Right renal pelvis (tissue), 4 donors: ENCODE measurements around the gene NLGN4Y. TPM values are rescaled to one million over a fixed set of nuclear protein-coding genes. Genes with fewer than 3 reads are reported as not detected.

Experiments
- DNase-seq, 4 donors: peaks; one replicate each; pipeline ENCODE4 v3.0.0-alpha.2; 2013; ENCODE audit warnings: low read depth in 4 of 4, low spot score in 3 of 4, missing footprints in 1 of 4
- polyA plus RNA-seq, 4 donors: library from polyadenylated mRNA; unstranded; fragments of 120-200 nt; gene quantifications; one replicate each; pipeline ENCODE4 v1.2.1, GENCODE V29; 2013; ENCODE audit not compliant: insufficient read length in 4 of 4

The NLGN4Y gene
- polyA plus RNA-seq, 4 donors, result 10.1 to 25.0 (median 19.3) TPM

DNA sequence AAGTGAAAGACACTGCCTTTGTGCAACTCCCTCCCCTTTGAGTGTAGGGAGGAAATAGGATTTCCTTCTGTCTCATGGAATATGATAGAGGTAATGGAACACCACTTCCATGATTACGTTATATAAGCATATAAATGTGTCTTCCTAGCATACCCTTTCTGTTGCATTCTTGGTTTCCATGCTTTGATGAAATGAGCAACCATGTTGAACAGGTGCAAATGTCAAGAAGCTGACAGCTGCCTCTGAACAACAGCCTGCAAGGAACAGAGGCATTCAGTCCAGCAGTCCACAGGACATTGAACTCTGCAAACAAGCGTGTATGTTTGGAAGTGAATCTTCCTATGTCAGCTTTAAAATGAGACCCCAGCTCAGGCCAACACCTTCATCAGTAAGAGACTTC is 117.5 kb downstream of the NLGN4Y start:
- DNase-seq, result no peak

DNA sequence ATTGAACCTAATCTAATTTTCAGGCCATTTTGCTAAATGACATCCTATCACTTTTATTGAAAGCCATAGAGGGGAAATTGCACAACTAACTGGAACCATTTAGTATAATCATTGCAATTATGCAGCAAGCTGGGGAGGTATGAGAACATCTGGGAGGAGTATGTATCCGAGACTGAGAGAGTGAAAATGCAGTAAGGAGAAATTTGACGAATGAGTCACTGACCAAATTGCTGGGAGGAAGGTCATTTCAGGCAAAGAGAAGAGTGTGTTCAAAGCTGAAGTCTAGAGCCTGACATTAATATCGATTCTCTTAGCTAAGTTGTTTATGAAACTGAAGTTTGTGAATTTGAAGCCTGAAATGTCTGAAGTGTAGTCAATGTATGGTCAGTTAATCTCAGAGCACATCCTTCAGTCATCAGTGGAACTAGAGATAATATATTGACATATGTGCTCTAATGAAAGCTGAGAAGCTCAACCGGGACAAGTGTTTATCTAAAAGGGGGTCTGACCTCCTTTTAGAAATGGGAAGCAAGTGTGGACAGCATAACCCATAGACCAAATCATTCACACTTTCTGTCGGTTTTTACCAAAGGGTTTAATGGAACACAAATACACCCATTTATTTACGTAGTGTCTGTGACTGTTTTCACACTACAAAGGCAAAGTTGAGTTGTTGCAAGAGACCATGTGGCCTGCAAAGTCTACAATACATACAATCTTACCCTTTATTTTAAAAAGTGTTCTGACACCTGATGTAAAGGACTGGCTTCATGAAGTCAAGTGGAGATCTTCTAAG is 120.0 kb downstream of the NLGN4Y start:
- DNase-seq, result no peak

DNA sequence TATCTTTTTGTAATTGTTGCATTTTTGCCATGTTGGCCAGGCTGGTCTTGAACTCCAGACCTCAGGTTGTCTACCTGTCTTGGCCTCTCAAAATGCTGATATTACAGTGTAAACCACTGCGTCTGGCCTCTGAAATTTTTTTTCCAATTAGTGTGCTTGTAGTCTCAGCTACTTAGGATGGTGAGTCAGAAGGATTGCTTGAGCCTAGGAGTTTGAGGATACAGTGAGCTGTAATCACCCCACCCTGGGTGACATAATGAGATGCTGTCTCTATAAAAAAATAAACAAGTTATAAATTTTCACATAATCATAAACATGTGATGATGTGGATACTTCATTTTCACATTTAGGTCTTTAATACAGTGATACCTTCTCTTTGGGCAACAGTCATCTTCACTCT is 154.9 kb downstream of the NLGN4Y start:
- DNase-seq, result no peak

DNA sequence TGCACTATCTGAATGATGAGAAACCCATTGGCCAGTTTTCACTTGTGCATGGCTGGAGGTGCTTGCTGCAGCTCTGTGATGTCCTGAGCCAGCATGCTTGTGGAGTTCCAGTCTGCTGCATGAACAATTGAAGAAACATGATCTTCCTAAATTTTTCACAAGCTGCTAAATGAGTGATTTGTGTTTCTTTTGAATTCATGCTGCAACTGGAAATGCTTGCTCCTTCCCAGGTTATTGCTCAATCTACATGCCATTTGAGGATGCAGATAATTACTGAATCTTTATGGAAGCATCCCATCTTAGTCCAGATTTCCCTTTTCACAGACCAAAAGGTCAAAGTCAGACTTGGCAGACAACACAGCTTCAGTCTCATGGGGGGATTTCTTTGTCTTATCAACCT is 170.2 kb downstream of the NLGN4Y start:
- DNase-seq, result no peak

DNA sequence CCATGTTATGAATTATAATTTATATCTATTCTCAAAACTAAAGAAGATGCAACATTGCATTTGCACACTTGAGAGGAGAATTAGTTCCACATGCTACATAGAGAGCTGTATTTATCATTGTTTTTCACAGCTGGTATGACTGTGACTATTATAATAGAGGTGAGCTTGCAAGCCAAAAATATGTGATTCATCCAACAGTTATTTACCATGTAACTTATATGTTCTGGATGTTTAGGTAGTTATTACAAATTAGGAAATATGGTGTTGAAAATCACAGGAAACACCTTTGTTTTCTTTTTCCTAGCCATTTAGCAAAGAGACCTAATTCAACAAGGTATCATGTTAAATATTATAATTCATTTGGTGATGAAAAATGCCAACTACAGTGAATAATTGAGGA is 183.8 kb downstream of the NLGN4Y start:
- DNase-seq, result no peak

DNA sequence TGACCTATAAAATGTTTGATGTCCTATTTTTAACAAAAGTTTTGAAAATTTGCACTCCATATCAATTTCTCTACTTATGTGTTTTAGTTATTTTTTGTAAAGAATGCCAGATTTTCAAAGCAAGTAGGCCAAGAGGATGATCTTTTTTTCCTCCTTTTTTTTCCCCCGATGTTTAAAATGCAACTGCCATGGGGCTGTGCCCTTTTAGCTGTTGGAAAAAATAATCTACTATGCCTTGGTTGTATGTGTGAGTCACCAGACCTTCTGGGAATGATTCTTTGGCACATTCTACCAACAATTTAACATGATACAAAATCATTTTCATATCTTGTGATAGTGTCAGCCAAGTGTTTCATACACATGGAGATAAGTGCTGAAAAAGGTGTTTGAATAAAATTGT is 217.3 kb downstream of the NLGN4Y start:
- no peak for DNase-seq

DNA sequence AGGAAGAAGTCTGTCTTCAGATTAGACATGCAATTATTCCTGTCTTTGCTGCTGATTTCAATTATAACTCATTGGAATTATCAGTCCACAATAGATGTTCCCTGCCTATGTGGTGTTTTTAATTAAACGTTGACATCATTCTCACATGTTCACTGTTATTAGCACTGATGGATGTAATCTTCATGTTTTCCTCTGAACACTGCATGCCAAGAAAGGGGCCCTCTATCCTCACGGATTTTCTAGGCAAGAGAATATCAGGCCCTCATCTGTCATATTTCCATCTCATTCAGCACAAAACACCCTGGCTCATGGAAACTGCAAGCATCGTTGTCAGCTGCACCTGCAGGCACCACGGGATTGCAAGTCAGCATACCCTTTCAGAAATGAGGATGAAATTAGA is 224.0 kb downstream of the NLGN4Y start:
- DNase-seq, result no peak

DNA sequence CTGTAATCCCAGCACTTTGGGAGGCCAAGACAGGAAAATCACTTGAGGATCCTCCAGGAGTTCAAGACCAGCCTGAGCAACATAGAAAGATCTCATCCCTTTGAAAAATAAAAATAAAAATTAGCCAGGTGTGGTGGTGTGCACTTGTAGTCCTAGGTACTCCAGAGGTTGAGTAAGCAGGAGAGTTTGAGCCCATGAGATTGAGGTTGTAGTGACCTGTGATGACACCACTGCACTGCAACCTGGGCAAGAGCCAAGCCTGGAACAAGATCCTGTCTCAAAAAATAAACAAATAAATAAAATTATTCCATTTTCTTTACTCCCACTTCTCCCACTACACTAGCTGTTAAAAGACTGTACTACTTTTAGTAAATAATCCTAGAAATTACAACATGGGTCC is 231.2 kb downstream of the NLGN4Y start:
- no peak for DNase-seq

DNA sequence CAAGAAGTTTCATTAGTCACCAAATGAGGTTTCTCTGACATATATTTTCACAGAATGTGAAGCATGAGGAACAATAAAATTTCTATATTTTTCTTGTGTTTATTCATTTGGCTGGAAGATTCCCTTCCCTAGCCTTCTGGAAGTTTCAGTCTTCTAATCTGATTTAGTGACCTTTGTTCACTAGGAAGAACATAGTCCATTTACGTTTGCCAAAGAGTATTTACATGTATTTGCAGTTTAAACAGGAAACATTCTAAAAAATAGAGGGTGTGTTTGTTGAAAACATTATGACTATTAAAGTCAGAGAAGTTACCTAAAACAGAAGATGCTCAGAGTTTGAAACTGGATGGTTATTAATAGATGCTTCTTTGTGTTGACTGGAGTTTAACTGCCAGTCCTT is 238.6 kb downstream of the NLGN4Y start:
- DNase-seq, result no peak

DNA sequence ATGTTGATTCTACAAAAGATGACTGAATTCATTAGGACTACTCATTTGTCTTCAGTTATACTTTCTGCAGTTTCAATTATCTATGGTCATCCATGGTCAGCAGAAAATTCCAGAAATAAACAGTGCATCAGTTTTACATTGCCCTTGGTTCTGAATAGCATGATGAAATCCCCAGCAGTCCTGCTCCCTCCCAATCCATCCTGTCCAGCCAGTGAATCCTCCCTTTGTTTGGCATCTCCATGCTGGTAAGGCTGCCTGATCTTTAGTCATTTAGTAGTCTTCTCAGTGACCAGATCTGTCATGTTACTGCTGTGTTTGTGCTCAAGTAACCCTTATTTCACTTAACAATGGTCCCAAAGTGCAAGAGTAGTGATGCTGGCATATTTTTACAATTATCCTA is 239.3 kb downstream of the NLGN4Y start:
- DNase-seq, result no peak

DNA sequence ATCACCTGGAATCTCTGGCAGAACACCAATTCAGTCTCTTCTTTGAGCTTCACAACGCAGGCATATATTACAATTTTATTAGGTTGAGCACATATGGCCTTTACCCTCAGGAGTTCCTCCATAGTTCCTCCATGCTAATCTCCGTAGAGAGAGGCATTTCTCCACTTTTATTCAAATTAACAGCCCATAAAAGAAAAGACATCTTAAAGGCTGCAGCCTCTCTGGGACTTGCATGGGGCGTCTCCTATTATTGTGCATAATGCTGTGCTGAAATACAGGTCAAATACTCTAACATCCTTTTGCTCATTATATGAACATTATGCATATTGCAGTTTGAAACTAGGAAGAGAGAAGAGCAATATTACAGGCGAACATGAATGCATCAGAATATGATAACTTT is 253.9 kb downstream of the NLGN4Y start:
- DNase-seq, result no peak

DNA sequence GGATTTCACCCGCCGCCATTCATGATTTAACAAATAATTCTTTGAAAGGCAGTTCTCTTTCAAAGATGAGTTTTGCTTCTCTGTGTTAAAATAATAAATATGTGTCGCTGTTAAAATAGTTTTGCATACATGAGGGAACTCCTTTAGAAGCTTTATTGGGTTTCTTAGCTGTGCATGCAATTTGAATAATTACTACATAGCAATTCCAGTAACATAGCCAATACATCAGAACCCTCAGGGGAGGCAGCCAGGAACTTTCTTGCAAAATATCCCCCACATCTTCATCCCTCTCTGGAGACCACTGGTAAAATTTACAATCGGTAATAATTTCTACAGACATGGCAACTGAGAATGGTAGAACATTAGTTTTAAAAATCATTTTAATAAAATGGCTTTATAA is 268.8 kb downstream of the NLGN4Y start:
- no peak for DNase-seq

DNA sequence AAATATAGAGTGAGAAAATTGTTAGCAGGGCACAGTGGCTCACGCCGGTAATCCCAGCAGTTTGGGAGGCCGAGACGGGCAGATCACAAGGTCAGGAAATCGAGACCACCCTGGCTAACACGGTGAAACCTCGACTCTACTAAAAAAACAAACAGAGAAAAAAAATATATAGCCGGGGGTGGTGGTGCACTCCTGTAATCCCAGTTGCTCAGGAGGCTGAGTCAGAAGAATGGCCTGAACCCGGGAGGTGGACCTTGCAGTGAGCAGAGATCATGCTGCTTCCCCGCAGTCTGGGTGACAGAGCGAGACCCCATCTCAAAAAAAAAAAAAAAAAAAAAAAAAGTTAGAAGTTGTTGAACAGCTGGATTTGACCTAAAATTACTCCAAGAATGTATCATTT is 269.3 kb downstream of the NLGN4Y start:
- no peak for DNase-seq

DNA sequence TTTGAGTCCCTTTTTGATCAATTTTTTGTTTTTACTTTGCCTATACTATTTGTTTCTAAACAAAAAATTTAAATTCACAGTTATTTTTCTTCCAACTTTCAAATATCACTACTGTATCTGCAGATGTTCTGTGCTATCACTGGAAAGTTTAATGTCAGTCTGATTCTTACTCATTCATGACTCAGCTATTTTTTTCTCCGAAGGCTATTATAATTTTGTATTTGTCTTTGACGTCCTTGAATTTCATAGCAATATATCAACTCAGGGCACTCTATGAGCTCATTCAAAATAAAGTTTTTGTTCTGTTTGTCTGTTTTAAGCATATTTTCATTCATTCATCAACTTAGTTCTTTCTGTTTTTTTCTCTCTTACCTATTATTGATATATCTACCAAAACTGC is 273.7 kb downstream of the NLGN4Y start:
- DNase-seq, result no peak

DNA sequence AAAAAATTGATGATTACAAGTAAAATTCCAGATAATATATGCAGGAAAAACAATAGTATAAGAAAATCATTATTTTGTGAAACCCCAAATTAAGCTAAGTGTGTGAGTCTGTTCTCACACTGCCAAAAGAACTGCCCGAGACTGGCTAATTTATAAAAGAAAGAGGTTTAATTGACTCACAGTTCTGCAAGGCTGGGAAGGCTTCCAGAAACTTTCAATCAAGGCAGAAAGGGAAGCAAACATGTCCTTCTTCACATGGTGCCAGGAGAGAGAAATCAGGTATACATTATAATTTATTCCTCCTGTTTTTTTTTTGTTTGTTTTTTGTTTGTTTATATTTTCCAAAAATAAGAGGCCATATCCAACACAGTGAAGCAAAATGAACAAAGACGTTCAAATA is 276.8 kb downstream of the NLGN4Y start:
- no peak for DNase-seq

DNA sequence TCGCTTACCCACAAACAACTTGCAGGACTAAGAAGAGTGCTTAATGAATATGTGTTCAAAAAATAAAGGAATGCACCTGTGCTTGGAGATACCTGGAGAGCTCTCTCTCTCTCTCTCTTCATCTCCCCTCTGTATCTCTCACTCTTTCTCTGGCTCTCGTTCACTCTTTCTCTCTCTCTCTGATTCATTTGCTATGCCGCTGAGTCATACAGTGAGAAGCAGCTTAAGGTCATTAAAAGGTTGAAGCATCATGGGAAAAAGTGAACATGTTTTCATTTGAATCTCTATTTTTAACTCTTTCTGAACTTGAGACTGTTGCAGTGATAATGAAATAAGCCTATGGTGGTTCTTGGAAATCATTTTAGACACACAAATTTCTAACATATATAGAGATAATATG is 277.8 kb downstream of the NLGN4Y start:
- no peak for DNase-seq

DNA sequence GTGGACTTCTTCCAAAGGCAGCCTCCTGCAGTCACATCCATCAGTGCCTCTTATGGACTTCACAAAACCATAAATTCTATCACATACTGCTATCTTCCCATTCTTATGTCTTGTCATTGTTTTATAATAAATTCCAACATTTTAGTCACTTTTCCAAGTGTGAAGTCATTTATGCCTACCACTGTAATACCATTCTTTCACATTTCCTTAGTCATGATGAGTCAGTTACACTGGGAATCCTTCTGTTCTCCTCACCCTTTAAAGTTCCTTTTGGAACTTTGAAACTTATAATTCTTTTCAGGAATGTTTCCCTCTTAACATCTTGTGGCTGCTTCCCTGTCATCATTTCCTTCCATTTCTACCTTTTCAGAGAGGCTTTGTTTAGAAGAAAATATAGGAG is 279.7 kb downstream of the NLGN4Y start:
- DNase-seq, result no peak

DNA sequence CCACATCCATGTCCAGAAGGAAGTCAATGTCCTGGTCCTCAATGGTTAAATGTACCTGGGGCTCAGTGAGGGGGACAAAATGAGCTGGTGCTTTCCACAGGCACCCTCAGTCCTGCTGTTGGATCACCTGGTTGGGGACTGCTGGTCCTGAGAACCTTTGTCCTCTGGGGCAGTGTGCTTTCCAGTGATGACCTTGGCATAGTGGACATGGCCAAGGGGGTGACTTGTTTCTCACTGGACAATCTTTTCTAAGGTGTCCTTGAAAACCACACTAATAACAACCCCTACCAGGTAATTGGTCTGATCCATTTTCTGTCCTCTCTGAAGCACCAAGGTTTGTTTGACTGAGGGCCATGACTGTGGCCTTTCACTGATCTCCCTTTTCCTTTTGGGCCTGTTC is 294.1 kb downstream of the NLGN4Y start:
- DNase-seq, result no peak

DNA sequence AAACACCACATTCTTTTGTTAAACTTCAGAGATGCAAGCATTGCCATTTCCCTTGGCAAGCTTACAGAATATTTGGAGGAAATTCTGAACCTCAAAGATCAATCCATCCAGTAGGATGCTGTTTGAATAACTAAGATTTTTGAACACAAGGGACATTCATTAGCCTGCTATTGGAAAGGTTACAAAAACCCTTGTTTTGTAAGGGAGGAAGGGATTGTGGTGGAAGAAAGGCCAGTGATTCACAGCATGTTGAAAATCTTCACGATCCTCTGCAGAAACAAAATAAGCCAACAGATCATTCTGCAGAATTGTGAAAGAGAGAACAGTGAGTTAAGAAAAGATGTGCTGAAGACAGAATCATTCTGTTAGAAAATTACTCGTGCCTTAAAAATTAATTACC is 297.9 kb downstream of the NLGN4Y start:
- no peak for DNase-seq

DNA sequence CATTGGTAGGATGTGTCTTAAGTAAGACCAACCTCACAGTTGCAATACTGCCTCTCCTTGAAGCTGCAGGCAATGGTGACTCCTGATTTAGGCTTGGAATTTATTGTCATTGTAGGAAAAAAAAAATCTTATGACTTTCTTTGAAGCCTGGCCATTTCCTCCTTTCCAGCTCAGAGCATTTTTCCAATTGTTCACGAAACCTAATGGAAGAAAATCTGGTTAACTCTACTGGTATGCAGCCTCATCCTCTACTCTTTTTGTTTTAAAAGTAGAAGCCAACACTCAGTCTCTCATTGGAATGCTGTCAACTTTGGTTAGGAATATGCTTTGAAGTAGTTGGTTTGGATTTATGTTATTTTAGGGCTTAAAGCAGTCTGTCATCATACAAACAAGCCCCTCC is 298.6 kb downstream of the NLGN4Y start:
- DNase-seq, result no peak

DNA sequence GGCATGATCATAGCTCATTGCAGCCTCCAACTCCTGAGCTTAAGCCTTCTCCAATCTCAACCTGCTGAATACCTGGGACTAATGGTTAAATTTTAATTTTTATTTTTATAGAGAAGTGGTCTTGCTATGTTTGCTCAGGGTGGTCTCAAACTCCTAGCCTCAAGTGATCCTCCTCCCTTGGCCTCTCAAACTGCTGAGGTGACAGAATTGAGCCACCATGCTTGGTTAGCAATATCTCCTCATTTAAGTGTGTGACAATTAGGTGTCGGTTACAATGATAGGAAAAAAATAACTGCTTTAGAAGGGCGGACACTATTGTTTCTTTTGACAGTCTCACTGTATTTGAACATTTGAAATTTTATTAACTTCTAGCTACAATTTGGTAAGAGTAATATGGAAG is 300.3 kb downstream of the NLGN4Y start:
- no peak for DNase-seq

DNA sequence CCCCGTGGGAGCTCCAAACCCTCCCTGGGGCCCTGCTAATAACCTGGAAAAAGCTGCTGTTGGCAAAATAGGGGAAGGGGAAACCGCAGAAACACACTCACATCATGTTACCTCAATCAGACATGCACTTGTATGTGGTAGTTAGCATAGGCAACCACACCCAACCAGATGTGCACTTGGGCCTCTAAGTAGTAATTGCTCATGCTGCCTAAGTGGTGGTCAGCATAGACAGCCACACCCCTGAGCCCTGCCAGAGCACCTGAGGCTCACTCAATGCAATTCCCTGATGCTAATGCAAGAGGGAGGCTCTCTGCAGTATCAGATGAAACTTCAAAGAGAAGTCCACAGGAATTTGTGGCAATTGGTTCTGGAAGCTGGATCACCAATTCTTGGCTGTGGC is 301.4 kb downstream of the NLGN4Y start:
- no peak for DNase-seq

DNA sequence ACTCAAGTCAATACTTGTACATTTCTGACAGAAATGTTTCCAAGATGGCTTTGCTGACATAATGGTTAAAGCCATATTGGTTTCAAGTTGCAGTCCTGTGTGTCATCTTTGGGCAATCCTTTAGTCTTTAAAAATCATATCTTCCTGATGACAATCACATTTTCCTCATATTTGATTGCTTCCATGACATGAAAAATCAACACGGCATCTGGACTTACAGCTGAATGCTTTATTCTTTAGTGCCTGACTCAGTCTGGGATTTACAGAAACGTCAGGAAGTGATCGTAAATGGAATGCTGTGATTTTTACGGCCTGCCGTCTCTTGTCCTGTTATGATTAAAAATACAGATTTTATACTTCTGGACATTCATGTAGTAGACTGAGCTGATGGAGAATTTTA is 304.2 kb downstream of the NLGN4Y start:
- DNase-seq, result no peak
